ENCODE results near the gene POLRMT.

Gene POLRMT

GRCh38 chr19:619286-620002 is 13.9 kb downstream of the POLRMT start:
- no peak for DNase-seq (ENCODE audit: low read depth)
- in situ Hi-C loops (cut with HindIII; ENCODE audit: low sequenced_read_pairs): no loop called here
- TF ChIP-seq CTCF (IDR thresholded peaks at IDR 0.05; ENCODE audit: low read depth, low read length, missing control alignments): no peak
- no peak overlapping the region for H3K4me3 ChIP-seq (ENCODE audit: low read depth, low read length)

DNA sequence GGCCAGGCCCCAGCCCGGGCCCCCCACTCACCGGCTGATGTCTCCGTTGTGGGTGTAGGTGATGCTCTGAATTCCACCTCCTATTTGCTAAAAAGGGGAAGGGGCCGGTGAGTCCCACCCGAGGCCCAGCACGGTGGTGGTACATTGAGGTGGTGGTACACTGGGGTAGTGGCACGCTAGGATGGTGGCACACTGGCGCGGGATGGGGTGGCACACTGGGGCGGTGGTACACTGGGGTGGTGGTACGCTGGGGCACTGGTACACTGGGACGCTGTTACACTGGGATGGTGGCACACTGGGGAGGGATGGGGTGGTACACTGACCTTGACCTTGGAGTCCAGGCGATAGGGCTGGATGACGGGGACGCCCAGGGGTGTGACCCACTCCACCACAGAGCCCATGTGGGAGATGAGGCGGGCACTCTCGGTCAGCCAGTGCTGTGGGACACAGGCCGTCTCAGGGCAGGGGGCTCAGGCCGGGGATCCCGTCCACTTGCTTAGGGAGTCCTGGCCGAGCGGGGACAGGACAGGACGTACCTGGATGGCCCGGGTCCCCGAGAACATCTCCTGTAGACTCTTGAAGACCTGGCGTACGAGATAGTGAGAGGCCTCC is 14.6 kb downstream of the POLRMT start:
- H3K4me3 ChIP-seq (ENCODE audit: low read depth, low read length): no peak overlapping the region
- no peak for DNase-seq (ENCODE audit: low read depth)
- in situ Hi-C loops (cut with HindIII; ENCODE audit: low sequenced_read_pairs): no loop called here
- no peak for TF ChIP-seq CTCF (IDR thresholded peaks at IDR 0.05; ENCODE audit: low read depth, low read length, missing control alignments)

- no peak for DNase-seq (ENCODE audit: low read depth)
- no peak for TF ChIP-seq CTCF (IDR thresholded peaks at IDR 0.05; ENCODE audit: low read depth, low read length, missing control alignments)
- no peak overlapping the region for H3K4me3 ChIP-seq (ENCODE audit: low read depth, low read length)
- in situ Hi-C loops (cut with HindIII; ENCODE audit: low sequenced_read_pairs): no loop called here
Observed at GRCh38 chr19:618247-618619, 15.1 kb downstream of the POLRMT start.

DNA sequence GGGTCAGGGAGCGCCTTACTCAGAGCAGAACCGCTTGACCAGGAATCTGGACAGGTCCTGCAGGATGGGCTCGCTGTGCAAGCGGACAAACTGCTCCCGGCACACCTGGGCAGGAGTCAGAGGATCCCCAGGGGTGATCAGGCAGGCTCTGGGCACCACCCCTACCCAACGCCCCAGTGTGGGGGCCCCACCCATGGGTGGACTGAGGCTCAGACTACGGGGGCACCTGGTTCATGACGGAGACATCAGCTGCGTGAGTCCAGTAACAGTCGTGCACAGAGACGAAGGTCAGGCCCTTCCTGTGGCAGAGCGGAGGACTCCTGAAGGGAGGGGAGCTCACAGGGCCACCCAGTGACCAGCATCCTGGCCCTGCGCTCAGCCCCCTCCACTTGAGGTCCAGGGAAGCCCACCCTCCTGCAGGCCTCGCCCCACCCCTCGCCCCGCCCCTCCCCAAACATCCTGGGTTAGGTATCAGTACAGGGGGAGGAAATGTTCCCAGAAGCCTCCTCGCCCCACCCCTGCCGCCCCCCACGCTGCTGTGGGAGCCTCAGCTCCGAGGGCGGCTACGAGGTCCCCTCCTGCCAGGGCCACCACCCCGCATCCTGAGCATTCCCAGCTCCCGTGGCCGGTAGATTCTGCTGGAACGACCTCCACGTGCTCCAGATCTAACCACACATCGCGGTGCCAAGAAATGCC is 15.6 kb downstream of the POLRMT start:
- no peak for DNase-seq (ENCODE audit: low read depth)
- no peak overlapping the region for H3K4me3 ChIP-seq (ENCODE audit: low read depth, low read length)
- TF ChIP-seq CTCF (IDR thresholded peaks at IDR 0.05; ENCODE audit: low read depth, low read length, missing control alignments): no peak
- in situ Hi-C loops (cut with HindIII; ENCODE audit: low sequenced_read_pairs): no loop called here

DNA sequence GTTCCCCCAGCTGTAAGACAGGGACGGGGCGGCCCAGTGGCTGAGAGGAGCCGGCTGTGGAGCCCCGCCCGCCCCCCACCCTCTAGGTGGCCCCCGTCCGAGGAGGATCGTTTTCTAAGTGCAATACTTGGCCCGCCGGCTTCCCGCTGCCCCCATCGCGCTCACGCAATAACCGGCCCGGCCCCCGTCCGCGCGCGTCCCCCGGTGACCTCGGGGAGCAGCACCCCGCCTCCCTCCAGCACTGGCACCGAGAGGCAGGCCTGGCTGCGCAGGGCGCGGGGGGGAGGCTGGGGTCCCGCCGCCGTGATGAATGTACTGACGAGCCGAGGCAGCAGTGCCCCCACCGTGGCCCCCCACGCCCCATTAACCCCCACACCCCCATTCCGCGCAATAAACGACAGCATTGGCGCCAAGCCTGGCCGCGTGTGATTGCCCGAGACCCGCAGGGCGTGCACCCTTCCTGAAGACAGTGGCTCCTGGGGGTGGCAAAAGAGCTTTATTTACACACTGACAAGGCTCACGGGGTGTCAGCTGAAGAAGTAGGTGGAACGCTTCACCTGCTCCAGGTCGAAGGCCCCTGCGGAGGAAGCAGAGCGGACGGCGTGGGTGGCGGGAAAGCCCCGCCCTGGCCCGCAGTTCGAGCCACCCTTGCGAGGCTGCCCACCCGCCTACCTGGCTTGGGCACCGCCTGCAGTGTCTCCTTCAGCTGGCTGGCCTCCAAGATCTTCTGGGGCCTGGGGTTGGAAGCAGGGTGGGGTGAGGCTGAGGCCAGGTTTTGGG is 16.4 kb downstream of the POLRMT start:
- in situ Hi-C loops (cut with HindIII; ENCODE audit: low sequenced_read_pairs): no loop called here
- TF ChIP-seq CTCF (IDR thresholded peaks at IDR 0.05; ENCODE audit: low read depth, low read length, missing control alignments): no peak
- H3K4me3 ChIP-seq (ENCODE audit: low read depth, low read length): no peak overlapping the region
- no peak for DNase-seq (ENCODE audit: low read depth)

GRCh38 chr19:616062-616700 is 17.2 kb downstream of the POLRMT start:
- no peak overlapping the region for H3K4me3 ChIP-seq (ENCODE audit: low read depth, low read length)
- DNase-seq (ENCODE audit: low read depth): no peak
- in situ Hi-C loops (cut with HindIII; ENCODE audit: low sequenced_read_pairs): no loop called here
- no peak for TF ChIP-seq CTCF (IDR thresholded peaks at IDR 0.05; ENCODE audit: low read depth, low read length, missing control alignments)

All from astrocyte of the cerebellum (primary cell).